HuH-7 (cell line): ENCODE measurements around the gene NCKAP5.
A peak's percentile ranks its signal among the peaks of the same experiment; 100 is the strongest.

ENCODE experiments used
- DNase-seq: peaks from one replicate; pipeline ENCODE4 v3.0.0; 2011; ENCODE audit warnings: low spot score

NCKAP5 gene

GRCh38 chr2:132667706-132668105 lies 900.6 kb downstream of the NCKAP5 start:
- DNase-seq: no peak

- no peak for DNase-seq
Observed at GRCh38 chr2:132665401-132666140, 902.7 kb downstream of the NCKAP5 start.

GRCh38 chr2:132664096-132664495 lies 904.2 kb downstream of the NCKAP5 start:
- DNase-seq: no peak

GRCh38 chr2:132662732-132663131 lies 905.5 kb downstream of the NCKAP5 start:
- no peak for DNase-seq

GRCh38 chr2:132659331-132659730 lies 908.9 kb downstream of the NCKAP5 start:
- DNase-seq: no peak

- DNase-seq: no peak
Observed at GRCh38 chr2:132656266-132656975, 911.8 kb downstream of the NCKAP5 start.

GRCh38 chr2:132654968-132655367 lies 913.3 kb downstream of the NCKAP5 start:
- no peak for DNase-seq

GRCh38 chr2:132654335-132654734 lies 913.9 kb downstream of the NCKAP5 start:
- DNase-seq: no peak

GRCh38 chr2:132652474-132652873 lies 915.8 kb downstream of the NCKAP5 start:
- DNase-seq: no peak

GRCh38 chr2:132651115-132652045 lies 916.9 kb downstream of the NCKAP5 start:
- DNase-seq: peak; percentile 81

- DNase-seq: no peak
Observed at GRCh38 chr2:132646540-132647108, 921.6 kb downstream of the NCKAP5 start.

- DNase-seq: no peak
Observed at GRCh38 chr2:132645722-132646539, 922.3 kb downstream of the NCKAP5 start.

- no peak for DNase-seq
Observed at GRCh38 chr2:132645176-132645575, 923.1 kb downstream of the NCKAP5 start.

GRCh38 chr2:132642415-132642814 lies 925.8 kb downstream of the NCKAP5 start:
- peak; percentile 11 for DNase-seq

GRCh38 chr2:132641819-132642218 lies 926.4 kb downstream of the NCKAP5 start:
- no peak for DNase-seq

GRCh38 chr2:132640116-132640515 lies 928.1 kb downstream of the NCKAP5 start:
- no peak for DNase-seq

GRCh38 chr2:132638313-132639040 lies 929.8 kb downstream of the NCKAP5 start:
- no peak for DNase-seq

GRCh38 chr2:132636346-132636745 lies 931.9 kb downstream of the NCKAP5 start:
- DNase-seq: no peak

GRCh38 chr2:132633635-132634034 lies 934.6 kb downstream of the NCKAP5 start:
- no peak for DNase-seq

GRCh38 chr2:132632000-132632649 lies 936.1 kb downstream of the NCKAP5 start:
- peak; percentile 29 for DNase-seq
